ENCODE data around the gene ZNF710.

GRCh38 chr15:90031231-90031791 lies 30.2 kb downstream of the ZNF710 start:
- TF ChIP-seq CTCF (IDR thresholded peaks at IDR 0.05; ENCODE audit: insufficient read depth, low read depth, low read length), result no peak
- TF ChIP-seq EZH2 (IDR thresholded peaks at IDR 0.05; ENCODE audit: insufficient read depth, low read length), result no peak
